G401 (cell line): ENCODE results near the gene CBX2. TPM values are rescaled to one million over a fixed set of nuclear protein-coding genes. Genes with fewer than 3 reads are reported as not detected.
A peak's percentile ranks its signal among the peaks of the same experiment; 100 is the strongest.

Source experiments
- DNase-seq: peaks from one replicate; pipeline ENCODE4 v3.0.0-alpha.2; 2015; ENCODE audit warnings: low spot score
- in situ Hi-C: cut with HindIII; loops from 2 replicates; pipeline ENCODE4 v1.10.0; 2016; ENCODE audit warnings: low sequenced_read_pairs, mixed read lengths
- total RNA-seq: library from RNA; depleted of rRNA; stranded (reverse); fragments of >200 nt; shearing (Covaris generic); gene quantifications from 2 replicates; pipeline ENCODE4 v1.2.3, GENCODE V29; 2014

Gene CBX2
- total RNA-seq, 1 experiment from 2014 or later = 48.4 TPM

GRCh38 chr17:79794659-79795511, 16.9 kb downstream of the CBX2 start:
- DNase-seq = no peak
- in situ Hi-C loops = loop anchor here (10.0 kb wide), 1 partner anchor 50 kb away; no protein-coding TSS in a partner anchor

DNA sequence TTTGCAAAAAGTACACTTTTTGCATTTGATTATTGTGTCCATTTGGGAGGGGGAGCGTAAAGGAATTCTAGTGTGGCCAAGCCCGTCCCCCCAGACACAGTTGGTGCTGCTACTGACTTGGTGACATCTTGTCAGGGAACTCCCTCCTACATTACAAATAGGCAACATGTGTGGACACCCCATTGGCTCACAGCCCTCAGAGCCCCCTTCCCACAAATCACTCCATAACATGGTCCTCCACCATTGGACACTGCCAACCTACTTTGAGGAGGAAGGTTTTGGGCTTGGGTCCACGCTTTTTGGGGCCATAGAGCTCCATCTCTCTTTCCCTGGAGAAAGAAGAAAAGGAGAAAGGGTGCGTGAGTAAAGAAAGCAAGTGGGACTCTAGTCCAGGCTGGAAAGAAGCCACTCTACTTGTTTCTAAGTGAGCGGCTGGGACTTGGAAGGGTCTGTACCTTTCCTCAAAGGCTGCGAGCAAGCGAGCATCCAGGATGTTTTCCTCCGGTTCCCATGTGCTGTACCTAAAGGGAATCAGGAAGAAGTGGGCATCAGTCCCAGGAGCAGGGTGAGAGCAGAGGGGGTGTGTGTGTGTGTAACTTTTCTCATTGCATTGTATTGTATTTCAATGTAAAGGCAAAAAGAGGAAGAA, 18.0 kb downstream of the CBX2 start:
- in situ Hi-C loops = loop anchor here (10.0 kb wide), 1 partner anchor 51 kb away; no protein-coding TSS in a partner anchor
- peak; percentile 41 for DNase-seq

DNA sequence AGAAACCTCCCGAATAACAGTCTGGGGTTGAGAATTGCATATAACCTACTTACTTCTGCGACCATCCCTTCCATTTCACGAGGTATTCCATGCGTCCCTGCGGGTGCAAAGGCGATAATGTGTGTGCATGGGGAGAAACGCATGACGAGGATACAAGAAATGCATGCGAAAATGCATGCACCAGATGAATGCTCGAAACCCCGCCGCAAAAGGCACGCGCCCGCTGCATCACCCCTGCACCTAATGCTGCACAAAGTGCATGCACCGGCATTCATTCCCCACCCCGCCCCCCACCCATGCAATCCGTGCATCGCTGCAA, 18.5 kb downstream of the CBX2 start:
- in situ Hi-C loops = loop anchor here (10.0 kb wide), 1 partner anchor 52 kb away; no protein-coding TSS in a partner anchor
- DNase-seq = peak; percentile 38

DNA sequence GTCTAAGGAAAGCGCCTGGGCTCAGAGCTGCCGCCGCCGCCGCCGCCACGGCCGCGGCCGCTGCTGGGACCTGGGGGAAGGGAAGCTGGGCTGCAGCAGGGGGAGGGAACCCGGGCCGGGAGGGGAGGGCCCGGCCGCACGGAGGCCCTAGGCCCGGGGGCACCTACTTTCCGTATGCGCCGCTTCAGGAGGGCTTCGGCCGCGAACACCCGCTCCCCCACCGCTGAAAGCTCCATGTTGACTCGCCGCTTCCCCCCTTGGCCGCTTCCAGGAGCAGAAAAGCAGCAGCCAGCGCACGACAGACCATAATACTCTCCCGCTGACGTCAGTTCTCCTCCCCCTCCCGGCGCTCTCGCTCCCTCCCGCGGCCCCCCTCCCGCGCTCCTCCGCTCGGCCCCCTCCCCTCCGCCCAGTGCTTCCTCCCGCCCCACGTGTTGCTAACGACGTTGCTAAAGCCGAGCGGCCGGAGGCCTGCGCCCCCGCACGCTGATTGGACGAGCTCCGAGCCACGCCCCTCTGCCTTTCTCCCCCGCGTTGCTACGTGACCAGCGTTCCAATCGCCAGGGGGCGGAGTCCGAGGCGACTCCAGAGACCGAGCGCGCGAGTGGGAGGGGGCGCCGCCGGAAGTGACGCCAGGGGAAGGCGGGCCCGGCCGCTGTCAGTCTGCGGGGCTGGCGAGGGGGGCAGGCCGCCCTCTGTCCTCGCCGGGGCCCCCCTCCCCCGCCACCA, 19.0 kb downstream of the CBX2 start, which contains the start of gene CBX8:
Gene CBX8, minus strand, starts transcription at position 315 of the 729 bp plus-strand sequence. Its CDS starts 79 bp downstream, at position 236.
- DNase-seq = peak; percentile 96
- in situ Hi-C loops = loop anchor here (10.0 kb wide), 1 partner anchor 52 kb away; no protein-coding TSS in a partner anchor

DNA sequence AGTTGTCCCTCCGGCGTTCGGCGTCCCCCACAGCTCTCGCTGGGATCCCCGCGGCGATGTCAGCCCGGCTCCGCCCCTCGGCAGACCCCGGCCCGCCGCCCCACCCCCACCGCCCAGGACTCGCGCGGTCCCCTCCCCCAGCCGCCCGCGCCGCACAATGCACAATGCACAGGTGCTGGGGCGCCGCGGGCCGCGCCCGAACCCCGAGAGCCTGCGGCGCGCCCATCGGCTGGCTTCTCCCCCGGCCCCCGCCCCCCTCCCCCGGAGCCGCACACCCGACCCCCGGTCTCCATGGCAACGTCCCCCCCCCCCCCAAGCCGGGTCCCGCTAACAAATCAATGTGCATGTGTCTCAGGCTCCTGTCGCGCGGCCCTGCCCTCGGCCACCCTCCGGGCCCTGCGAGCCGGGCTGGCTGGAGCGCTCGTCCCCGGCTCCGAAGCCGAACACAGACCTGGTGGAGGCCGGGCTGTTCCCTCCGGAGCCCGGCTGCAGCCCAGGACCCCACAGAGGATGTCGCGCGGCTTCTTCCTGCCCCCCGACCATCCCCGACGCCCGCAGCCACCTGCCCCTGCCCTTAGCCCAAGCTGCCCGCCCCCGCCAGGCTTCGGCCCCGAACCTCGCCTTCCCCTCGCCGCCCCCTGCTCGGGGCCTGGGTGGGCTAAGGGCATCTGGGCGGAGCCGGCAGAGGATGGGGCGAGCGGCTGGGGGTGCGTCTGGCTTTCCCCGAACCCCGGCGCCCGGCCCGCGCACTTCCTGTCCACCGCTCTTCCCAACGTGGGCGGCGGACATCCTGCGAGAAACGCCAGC, 19.7 kb downstream of the CBX2 start:
- DNase-seq = no peak
- in situ Hi-C loops = loop anchor here (10.0 kb wide), 1 partner anchor 53 kb away; no protein-coding TSS in a partner anchor

GRCh38 chr17:79798299-79799173, 20.6 kb downstream of the CBX2 start:
- DNase-seq = no peak
- in situ Hi-C loops = loop anchor here (10.0 kb wide), 1 partner anchor 54 kb away; no protein-coding TSS in a partner anchor

GRCh38 chr17:79799174-79799537, 21.2 kb downstream of the CBX2 start:
- DNase-seq = no peak
- in situ Hi-C loops = loop anchor here (10.0 kb wide), 1 partner anchor 54 kb away; no protein-coding TSS in a partner anchor

DNA sequence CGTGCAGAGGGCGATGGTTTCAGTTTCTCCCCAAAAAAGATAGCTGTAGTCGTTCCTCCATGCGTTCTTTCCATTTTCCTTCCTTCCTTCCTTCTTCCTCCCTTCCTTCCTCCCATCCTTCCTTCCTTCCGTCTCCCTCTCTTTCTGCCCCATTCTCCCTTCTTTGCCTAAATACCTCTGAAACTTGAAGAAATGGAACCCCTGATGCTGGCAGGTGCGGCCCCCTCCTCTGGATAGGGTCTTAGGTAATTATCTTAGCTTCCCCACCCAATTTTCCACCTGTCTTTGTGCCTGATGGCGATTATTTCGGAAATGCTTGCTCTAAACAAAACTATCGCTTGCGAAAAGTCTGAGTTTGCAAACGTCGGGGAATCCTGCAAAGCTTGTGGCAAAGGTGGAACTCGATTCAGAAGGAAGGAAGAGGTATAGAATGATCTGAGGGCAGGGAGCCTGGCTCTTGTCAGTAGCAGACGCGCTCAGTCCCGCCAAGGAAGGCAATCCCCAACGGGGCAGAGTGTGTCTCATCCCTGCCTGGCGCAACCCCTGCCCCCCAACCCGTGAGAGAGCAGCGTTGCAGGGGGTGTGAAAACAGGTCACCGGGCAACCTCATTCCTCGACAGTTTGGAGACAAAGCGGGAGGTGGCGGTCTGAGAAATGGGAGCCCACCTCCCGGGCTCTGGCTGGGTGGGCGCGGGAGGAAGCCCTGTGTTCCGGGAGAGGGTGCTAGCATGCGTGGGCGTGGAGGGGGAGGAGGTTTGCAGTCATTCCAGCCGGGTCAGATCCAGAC, 21.8 kb downstream of the CBX2 start:
- DNase-seq = no peak
- in situ Hi-C loops = loop anchor here (10.0 kb wide), 1 partner anchor 55 kb away; no protein-coding TSS in a partner anchor

DNA sequence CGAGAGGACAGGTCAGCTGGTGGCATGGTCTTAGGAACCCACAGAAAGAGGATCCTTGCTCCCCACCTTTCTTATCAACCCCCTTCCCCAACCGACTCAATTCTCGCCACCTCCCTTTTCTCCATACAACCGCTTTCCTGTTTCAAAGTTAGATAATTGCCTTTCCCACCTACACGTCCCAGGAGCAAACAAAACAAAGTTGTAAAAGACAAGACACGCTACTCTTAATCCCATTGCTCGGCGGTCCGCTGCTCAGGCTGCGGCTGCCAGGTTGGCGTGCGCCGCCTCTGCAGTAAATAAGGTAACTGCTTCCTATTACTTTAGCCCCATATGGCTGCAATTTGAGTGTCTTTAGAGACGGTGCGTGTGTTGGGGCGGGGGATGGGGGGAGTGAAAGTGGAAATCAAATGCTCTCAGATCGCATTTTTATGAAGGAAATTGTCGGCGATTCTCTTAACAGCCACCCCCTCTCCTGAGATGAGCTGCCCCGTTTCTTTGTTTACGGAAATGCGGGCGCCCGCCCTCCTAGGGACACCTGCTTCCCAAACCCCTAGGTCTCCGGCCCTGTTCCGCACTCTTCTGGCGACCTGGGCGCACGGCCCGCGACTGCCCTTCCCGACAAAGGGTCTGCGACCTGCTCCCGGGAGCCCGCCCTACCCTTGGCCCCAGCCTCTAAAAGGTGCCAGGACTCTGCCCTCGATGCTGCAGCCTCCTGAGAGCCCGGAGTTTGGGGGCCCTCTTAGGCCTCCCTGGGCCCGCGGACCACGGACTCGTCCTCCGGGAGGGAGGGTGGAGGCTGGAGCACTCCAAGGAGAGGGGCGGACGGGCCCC, 22.6 kb downstream of the CBX2 start:
- no peak for DNase-seq
- in situ Hi-C loops = no loop called here

DNA sequence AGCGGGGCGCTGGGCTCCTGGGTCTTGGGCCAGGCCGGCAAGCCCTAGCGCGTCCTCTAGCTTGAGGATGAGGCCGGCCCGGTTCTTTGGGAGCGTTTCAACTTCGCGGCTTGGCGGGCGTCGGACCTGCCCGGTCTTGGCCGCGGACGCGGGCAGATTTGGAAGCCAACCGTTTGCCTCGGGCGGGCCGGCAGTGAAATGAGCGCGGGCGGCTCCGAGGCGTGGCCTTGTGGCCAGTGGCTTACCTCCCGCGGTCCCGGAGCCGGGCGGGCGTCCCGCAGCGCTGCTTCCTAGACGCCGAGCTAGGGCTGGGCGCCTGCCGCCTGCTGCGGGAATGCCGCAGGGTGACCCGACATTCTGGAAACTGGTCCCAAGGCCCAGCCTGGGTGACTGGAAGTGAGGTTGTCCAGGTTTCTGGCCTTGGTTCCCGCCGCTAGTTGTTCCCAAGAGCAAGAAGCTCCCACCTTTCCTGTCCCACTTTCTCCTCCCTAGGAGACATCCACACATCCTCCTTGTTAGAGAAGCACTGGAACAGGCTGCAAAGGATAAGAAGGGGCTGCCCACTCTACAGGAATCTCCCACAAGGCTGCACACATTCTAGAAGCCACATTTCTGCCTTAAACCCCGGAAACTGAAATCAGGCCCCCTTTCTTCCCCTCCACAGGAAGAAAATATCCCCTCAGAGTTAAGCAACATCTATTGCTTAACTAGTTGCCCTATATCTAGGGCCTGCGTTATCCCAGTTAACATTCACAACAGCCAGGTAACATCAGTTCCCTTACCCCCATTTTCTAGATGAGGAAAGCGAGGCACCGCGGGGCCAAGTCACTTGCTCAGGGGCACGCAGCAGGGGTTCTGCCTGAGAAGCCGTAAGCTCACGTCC, 23.4 kb downstream of the CBX2 start:
- in situ Hi-C loops = no loop called here
- no peak for DNase-seq

DNA sequence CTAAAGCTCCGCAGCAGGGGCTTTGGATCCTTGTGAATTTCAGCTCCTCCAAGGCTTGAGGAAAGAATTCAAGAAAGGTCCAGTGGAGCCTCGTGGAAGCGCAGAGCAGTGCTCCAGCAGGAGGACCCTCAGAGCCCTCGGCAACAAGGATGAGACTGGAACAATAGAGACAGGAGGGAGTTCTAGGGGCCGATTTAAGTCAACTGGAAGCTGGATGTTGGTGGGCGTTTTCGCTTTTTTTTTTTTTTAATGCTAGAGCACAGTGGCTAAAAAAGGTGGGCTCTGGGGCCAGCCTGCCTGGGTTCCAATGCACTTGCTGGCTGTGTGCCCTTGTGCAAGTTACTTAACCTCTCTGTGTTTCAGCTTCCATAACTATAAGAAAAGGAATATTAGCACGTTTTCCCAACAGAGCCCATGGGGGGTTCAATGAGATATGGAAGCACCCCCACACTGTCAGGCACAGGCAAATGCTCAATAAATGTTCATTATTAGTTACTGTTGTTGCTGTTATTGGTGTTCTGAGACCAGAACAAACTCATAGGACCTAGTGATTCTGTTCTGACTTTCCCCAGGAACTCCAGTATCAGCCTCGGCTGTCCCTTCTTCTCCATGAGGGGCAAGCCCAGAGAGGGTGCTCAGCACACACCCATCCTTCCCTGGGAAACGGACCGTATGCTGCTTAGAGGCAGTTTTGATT, 24.2 kb downstream of the CBX2 start:
- in situ Hi-C loops = no loop called here
- no peak for DNase-seq

DNA sequence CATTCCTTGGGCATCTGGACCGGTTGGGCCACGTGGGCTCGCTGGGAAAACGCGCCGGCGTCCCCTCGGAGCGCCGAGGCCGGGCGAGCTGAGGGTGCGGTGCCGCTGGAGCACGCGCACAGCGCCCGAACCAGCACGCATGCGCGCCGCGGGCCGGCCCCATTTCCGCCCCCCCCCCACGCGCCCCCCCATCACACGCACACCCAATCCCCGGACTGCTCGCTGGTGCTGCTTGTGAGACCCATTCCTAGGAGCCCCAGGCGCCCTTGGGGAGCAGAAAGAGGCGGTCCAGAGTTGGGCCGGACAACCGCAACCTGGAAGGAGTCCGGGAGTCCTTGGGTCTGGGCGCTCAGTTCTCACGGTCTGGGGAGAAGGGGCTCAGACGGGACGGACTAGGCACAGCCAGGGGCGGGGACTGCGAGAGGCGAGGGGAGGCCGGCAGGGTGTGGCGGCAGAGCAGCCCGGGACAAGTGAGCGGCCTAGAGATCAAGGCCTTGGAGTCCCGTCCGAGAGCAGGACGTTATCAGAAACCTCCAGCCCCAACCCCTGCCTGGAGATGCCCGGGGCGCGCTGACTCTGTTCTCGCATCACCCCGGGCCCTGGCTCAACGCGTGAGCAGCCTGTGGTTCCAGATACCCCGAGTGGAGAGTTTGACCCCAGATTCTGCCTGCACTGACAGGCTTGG, 24.9 kb downstream of the CBX2 start:
- no peak for DNase-seq
- in situ Hi-C loops = no loop called here

DNA sequence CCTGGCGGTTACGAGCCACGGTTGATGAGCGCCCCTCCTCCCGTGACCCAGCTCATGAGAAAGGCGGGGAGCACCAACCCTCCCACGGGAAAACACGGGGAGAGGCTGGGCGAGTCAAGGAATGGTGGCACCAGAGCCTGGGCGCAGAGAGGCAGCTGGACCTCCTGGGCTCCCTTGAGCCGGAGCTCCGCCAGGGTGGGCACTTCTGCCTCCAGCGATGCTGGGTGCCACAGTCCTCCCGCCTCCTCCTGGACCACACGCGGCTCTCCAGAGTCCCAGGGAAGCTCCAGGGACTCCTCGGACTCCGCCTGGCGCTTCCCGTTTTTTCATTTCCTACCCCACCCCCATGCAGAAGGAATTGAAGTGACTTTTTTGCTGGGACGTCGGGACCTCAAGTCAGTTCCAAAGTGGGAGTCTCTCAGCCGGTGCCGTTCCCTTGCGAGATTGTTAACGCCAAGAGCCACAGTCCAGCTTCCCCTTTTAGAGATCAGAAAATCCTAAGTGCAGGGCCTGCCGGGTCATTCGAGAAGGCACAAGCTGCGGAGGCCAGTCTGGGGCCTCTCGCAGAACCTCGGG, 25.6 kb downstream of the CBX2 start:
- no peak for DNase-seq
- in situ Hi-C loops = no loop called here
